ENCODE data around the gene RPGR.

The RPGR gene

DNA sequence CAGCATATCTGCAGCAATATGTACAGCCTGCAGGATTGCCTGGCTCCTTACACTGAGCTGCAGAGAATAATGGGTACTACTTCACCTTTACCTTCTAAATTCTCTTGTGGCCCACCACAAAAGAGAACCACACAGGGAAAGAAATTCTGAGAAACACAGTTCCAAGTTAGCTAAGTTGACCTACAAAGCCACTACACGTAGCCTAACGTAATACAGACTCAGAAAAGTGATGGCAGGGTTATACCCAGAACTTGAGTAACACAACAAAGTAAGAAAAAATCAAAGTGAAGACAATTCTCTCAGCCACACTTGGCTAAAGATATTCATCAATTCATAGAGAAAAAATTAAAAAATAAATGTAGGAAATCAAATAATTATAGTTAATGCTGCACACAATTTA, 80.3 kb downstream of the RPGR start:
- no peak for DNase-seq

DNA sequence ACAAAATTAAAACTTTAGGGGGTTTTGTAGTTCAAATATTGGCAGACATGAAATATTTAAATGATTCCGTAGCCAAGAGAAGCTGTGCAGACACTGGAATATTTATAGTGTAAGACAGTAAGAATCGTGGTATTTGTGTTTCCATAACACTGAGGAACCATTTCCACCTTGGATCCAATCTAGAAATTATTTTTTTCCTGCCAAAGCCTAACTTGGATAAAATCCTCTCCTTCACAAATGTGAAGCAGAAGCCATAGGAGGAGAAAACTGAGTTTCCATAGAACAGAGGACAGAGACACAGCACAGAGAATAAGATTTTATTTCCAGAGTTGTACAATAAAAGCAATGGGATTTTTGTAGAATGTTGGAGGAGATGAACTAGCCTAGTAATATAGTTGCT, 86.8 kb downstream of the RPGR start:
- DNase-seq, result no peak

DNA sequence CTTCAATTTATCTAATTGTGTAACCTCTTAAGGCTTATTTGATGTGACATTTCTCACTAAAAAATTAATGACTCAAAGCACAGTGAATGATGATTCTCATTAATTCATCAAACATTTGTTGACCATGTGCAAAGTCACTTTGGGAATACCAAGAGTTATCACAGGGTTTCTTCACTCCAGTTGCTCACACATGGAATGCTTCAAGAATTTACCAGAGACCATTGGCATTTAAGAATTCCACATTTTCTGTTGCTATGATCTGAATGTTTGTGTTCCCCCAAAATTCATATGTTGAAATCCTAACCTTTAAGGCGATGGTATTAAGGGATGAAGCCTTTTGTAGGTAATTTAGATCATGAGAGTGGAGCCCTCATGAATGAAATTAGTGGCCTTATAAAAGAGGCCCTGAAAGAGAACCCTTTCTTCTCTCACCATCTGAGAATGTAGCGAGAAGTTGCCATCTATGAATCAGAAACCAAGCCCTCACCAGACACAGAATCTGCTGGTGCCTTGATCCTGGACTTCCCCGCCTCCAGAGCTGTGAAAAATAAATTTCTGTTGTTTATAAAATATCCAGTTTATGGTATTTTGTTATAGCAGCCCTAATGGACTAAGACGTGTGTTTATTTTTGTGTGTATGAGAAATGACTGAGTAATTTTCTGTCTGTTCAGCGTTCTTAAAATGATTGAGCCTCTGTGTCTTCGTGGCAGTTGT, 90.3 kb downstream of the RPGR start:
- no peak for DNase-seq

DNA sequence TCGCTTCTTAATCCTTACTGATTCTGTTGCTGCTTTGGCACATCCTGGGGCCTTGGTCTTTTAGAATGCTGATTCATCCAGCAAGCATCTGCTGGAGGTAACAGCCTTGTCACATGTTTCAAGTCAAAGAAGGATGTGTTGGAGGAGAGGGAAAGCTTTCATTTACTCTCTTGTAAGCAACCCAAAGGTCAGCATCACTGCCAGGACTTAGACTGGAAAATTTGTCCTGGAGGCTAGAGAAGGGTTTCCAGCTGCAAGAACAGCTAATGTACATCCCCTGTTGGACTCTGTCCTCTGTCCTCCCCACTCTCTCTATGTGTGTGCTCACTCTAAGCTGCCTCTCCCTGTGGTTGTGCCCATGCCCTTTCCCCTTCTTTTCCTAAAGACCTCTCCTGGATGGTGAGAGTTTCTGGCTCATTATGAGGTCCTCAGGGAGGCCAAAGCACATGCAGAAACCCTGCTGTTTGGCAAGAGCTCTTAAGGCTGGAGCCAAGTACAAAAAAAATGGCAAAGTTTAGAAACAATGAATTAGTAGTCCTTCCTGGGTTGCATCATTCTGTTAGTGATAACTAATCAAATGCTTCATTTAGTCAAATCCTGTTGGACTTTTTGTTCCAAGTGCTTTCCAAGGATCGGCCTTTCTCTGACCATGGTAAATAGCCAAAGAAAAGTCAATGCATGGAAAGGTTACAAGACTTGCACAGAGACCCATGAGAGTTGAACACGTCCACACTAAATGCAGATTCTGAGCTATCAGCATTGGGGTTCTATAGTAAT, 93.2 kb downstream of the RPGR start:
- no peak for DNase-seq

DNA sequence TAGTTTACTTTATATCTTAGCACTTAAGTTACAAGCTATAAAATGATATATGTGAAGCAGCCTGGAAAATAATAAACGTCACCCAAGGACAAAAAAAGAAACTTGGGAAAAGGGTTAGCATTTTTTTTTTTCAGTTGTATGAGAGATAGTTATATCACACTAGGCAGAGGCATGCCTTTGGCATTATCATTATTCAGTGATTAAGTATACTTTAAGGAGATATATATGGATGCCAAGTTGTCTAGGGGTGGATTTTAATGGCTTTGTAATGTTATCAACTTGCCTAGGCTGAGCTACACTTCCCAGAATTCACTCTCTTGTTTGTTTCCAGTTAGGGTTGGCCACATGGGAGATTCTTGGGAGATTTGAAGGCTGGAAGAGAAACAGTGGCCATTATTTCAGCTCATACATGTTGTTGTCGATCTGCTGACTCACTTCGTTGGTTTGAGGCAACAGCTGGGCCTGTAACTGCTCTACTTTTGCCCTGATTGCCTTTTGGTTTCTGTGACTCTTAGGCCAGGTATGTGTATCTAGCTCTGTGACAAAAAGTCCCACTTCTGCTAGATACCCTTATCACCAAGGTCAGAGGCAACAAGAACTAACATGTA, 95.1 kb downstream of the RPGR start:
- no peak for DNase-seq

DNA sequence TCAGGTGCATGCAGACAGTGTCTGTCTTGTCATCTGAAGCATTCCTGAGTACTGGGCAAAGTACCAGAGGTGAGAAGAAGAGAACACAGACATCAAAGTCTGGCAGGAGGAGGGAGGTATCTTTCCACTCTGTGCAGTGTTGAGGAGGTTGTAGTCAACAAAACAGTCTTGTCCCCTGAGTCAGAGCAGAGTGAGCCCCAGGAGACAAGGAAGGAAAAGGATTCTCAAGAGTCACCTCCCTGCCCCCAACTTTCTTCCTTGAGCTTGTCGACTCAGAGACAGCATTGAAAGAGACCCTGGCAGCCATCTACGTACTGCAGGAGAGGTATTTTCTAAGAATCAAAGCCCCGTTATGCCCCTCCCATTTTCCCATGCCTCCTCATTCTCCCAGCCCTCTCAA, 102.2 kb downstream of the RPGR start:
- DNase-seq, result no peak

DNA sequence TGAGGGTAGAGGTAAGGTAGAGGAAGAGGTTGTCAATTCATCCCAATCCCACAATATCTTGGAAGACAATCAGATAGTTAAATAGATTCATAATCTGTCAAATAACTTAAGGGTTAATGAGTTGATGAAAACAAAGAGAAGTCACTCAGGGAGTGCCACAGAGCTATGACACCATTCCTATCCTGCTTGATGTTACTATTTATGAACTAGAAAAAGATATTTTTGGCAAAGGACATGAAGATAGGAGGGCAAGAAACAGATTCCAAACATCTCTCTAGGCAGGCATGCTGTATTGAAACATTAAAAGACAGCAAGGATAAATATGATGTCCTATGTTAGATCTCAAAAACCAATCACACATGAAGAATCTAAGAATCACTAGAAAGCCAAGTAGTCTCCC, 103.1 kb downstream of the RPGR start:
- DNase-seq, result no peak

DNA sequence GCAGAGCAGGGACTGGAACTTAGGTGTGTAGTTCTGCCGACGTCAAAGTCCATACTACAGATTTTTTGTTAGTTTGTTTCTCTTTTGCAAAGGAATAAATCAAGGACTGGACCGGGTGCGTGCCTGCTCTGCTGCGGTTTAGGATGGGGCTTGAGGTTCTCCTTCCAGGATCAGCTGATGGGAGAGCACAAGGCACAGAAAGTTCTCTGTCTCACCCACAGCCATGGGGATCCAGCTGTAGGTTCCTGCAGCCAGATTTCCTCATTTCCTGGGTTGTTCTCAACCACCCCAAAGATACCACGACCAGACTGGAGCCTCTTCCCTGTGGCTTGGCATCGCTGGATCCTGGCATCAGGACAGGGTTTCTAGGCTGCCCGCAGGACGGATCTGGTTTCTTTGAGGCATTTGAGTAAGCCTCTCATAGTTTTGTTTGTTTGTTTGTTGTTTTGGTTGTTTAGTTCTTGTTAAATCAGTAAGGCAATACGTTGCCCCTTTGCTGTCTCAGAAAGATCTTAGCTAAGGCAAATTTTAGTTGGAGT, 105.8 kb downstream of the RPGR start:
- no peak for DNase-seq

DNA sequence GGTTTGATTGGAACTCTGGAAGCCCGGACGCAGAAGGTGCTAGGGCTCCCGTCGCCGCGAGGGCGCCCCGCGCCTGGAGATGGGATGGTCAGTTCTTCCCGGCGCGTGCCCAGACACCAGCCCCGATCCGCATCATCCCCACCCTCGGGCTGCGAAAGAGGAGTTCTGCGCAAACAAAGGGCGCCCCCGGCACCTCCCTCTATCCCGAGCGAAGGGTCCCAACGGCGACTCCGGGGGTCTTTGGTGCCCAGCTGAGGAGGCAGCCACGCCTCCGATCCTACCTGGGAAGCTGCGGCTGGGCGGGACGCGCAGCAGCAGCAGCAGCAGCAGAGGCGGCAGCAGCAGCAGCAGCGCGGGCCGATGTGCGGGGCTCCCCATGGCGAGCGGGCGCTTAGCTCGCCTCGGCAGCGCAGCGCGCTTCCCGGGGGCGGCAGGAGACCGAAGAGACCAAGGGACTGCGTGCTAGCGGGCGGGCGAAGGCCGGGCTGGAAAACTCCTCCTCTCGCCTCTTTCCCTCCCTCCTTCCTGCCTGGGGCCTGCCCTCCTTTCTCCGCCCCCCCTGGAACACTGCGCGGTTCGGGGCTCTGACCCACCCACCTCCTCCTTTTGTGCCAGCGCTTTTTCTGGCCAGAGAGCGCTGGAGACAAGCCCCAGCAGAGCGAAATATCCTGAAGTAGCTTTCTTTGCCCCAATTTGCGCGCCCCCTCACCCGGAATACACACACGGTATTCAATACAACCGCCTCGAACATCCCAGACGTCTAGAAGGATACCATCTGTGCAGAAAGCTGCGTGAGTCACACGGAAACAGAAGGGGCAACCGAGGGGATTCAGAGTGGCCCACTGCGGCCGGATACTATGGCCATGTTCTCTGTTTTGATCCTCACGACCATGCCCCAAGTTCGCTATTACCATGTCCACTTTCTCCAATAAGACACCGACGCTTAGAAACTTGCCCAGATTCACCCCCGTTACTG, 106.6 kb downstream of the RPGR start, which contains the start of gene SRPX:
SRPX (minus strand) TSS at position 457 of the 976 bp plus-strand sequence; CDS start at position 378, 79 bp downstream.
- DNase-seq, result no peak

DNA sequence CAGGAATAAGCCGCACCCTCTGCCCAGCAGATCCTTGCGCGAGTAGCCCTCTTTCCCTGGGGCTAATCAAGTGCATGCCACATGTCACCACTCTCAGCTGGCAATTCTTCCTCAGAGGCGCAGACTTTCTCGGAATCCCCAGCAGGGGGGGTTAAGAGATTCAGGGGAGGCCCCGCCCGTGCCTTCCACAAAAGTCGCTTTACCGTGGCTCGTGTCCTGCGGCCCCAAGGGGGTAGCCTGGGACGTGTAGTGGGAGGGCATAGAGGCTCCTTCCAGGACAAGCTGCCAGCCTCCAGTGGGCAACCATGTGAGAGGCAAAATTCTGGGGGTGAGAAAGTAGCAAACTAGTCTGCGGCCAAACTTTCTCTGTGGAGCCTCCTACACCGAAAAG, 107.3 kb downstream of the RPGR start:
- no peak for DNase-seq
